Choroid plexus epithelial cell (primary cell): ENCODE results near the gene PRKAG2.
"Not testable (repeated sequence)": the region's sequence is repeated elsewhere in the genome, so short reads cannot be mapped to it uniquely, and the experiment has no call there.

Source experiments
- DNase-seq: peaks from one replicate; pipeline ENCODE4 v3.0.0-alpha.2; 2010; ENCODE audit warnings: low read depth
- H3K4me3 ChIP-seq: 2 replicates; pipeline ENCODE4 v1.5.1; 2011; ENCODE audit warnings: low read depth, mild to moderate bottlenecking, control low read depth, low read length, moderate library complexity
- TF ChIP-seq, protein P1 (sequence below): conservative IDR thresholded peaks from 2 replicates; pipeline ENCODE4 v1.5.1; 2011; ENCODE audit warnings: low read depth, mild to moderate bottlenecking, control low read depth, inconsistent platforms, low read length, moderate library complexity

The PRKAG2 gene

DNA sequence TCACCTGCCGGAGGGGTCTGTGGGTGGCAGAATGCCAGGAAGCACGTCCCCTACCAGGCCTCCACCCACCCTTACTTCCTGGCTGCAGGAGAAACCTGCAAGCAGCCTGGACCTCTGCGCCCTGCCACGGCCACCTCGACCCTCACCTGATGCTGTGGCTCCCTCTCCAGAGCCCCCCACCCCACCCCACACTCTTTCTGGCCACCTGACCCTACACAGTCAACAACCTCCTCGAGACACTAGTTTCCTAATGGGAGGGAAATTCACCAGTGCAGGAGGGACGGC lies 91.3 kb downstream of the PRKAG2 start:
- TF ChIP-seq, protein P1, sequence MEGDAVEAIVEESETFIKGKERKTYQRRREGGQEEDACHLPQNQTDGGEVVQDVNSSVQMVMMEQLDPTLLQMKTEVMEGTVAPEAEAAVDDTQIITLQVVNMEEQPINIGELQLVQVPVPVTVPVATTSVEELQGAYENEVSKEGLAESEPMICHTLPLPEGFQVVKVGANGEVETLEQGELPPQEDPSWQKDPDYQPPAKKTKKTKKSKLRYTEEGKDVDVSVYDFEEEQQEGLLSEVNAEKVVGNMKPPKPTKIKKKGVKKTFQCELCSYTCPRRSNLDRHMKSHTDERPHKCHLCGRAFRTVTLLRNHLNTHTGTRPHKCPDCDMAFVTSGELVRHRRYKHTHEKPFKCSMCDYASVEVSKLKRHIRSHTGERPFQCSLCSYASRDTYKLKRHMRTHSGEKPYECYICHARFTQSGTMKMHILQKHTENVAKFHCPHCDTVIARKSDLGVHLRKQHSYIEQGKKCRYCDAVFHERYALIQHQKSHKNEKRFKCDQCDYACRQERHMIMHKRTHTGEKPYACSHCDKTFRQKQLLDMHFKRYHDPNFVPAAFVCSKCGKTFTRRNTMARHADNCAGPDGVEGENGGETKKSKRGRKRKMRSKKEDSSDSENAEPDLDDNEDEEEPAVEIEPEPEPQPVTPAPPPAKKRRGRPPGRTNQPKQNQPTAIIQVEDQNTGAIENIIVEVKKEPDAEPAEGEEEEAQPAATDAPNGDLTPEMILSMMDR: no peak
- no peak for DNase-seq

GRCh38 chr7:151784853-151785680 lies 91.8 kb downstream of the PRKAG2 start:
- no peak overlapping the region for H3K4me3 ChIP-seq
- no peak for DNase-seq
- TF ChIP-seq, protein P1: no peak

More for the DNA sequence above, 91.3 kb downstream of the PRKAG2 start:
- no peak overlapping the region for H3K4me3 ChIP-seq

- DNase-seq: no peak
- TF ChIP-seq, protein P1: no peak
- H3K4me3 ChIP-seq: no peak overlapping the region
These were observed 92.8 kb downstream of the PRKAG2 start for GRCh38 chr7:151783958-151784575.

- TF ChIP-seq, protein P1: peak; percentile 81
- DNase-seq: peak; percentile 43
- peak overlapping the region; percentile 27 for H3K4me3 ChIP-seq
These were observed 94.1 kb downstream of the PRKAG2 start for GRCh38 chr7:151782598-151783448.

GRCh38 chr7:151782256-151782597 lies 94.7 kb downstream of the PRKAG2 start:
- not testable (repeated sequence) for DNase-seq, H3K4me3 ChIP-seq

DNA sequence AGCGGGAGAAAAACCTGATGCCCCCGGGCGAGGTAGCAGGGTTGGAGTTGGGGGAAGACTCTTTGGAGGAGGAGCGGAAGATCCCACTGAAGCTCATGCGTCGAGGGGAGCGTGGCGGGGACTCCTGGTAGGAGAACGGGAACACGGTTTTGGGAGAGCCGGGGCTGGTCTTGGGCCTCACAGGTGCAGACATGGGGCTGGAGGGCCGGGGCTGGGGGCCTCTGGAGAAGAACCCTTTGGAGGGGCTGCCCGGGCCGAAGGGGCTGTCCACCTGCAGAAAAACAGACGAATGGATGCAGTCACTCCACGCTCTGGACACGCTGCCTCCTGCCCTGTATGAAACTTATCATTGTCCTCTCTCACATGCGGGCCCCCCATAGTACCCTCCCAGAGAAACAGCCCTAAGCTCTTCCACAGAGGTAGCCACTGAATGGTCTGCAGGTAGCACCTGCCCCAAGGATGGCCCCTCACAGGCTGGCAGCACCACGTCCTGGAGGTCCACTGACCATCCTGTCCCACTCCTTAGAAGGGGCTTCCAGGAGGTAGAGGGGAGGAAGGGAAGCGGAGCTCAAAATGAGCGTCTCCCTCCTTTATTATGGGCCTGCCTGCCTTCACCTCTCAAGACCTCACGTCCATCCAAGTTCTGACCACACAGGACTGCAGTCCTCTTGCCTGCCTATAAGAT lies 95.6 kb downstream of the PRKAG2 start:
- DNase-seq: no peak
- no peak overlapping the region for H3K4me3 ChIP-seq
- TF ChIP-seq, protein P1: no peak

DNA sequence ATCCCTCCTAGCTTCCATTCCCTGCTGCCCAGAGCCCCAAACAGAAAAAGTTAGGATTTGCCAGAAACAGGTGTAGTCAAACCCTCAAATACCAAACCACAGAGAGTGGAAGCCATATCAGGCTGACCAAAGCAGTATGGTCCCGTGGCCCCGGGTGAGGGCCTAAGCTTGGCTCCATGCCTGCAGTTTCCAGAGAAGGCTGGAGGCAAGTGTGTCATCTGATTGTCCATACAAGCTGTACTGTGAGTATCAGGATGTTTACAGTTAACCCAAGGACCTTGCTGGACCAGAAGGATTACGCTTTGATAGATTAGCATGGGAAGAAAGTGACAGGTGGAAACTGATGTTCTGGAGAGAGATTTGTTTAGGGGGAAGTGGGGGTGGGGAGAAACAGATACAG lies 96.3 kb downstream of the PRKAG2 start:
- no peak for DNase-seq
- TF ChIP-seq, protein P1: no peak
- H3K4me3 ChIP-seq: no peak overlapping the region
